ENCODE measurements around the gene ANKRD26.

GRCh38 chr10:27035163-27035562 lies 65.1 kb downstream of the ANKRD26 start:
- TF ChIP-seq, protein P1, sequence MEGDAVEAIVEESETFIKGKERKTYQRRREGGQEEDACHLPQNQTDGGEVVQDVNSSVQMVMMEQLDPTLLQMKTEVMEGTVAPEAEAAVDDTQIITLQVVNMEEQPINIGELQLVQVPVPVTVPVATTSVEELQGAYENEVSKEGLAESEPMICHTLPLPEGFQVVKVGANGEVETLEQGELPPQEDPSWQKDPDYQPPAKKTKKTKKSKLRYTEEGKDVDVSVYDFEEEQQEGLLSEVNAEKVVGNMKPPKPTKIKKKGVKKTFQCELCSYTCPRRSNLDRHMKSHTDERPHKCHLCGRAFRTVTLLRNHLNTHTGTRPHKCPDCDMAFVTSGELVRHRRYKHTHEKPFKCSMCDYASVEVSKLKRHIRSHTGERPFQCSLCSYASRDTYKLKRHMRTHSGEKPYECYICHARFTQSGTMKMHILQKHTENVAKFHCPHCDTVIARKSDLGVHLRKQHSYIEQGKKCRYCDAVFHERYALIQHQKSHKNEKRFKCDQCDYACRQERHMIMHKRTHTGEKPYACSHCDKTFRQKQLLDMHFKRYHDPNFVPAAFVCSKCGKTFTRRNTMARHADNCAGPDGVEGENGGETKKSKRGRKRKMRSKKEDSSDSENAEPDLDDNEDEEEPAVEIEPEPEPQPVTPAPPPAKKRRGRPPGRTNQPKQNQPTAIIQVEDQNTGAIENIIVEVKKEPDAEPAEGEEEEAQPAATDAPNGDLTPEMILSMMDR (IDR thresholded peaks at IDR 0.05): no peak
- TF ChIP-seq EZH2 (IDR thresholded peaks at IDR 0.05; ENCODE audit: borderline replicate concordance, insufficient read depth, low read depth, low read length, poor library complexity, severe bottlenecking): no peak

Measured in B cell (primary cell).